NCI-H2107 (cell line): ENCODE measurements around the gene GNA12.

Experiments
- DNase-seq: peaks from one replicate; lab custom pipeline; 2025; lab: John Stamatoyannopoulos, UW

GNA12 gene

DNA sequence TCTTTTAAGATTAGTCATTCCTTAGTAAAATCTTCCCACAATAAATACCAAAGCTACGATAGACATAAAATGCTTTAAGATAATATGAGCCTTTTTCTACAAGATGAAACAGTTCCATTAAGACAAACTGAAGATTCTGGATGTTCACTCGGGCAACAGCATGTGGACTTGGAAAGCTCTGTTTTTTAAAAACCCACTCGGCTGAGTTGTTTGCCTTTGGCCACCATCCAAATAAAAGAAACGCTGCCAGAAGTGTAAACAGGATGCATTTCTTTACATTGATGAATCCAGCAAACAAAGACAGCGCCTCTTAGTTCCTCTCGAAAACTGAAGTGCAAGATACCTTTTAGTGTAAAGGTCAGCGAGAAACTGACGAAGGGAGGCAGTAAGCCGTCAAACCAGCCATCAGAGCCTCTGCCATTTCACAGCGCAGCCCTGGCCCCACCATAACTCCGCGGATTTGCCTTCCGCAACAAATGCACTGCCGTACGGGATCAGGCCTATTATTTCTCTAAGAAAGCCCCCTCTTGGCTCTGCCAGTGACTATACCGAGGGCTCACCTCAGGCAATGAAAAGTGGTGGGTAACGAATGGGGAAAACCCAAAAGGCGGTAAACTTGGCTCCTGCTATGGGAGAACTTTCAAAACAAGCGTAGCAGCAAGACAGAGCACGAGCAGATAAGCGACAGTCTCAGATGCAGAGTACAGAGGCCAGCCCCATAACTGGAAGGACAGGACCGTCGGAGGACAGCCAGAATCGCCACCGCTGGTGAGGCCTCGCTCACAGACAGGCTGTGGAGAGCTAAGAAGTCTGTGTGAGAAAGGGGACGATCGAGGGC, 41.4 kb downstream of the GNA12 start:
- DNase-seq = no peak

DNA sequence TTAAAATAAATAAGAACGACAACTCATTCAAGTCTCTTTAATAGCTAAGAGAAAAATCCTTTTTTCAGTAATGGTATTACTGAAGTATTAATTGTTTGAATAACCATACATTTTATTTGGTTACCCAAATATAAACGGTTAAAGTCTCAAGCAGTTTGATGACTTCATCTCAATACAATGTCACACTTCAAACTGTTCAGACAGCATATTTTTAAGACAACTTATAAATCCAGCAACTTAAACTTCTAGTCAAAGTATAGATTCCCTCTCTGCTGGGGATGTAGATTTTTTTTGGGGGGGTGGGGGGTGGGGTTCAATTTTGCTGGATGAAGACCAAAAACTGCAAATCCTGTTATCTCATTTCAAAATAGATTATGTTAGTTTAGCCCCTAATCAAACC, 42.0 kb downstream of the GNA12 start:
- no peak for DNase-seq

DNA sequence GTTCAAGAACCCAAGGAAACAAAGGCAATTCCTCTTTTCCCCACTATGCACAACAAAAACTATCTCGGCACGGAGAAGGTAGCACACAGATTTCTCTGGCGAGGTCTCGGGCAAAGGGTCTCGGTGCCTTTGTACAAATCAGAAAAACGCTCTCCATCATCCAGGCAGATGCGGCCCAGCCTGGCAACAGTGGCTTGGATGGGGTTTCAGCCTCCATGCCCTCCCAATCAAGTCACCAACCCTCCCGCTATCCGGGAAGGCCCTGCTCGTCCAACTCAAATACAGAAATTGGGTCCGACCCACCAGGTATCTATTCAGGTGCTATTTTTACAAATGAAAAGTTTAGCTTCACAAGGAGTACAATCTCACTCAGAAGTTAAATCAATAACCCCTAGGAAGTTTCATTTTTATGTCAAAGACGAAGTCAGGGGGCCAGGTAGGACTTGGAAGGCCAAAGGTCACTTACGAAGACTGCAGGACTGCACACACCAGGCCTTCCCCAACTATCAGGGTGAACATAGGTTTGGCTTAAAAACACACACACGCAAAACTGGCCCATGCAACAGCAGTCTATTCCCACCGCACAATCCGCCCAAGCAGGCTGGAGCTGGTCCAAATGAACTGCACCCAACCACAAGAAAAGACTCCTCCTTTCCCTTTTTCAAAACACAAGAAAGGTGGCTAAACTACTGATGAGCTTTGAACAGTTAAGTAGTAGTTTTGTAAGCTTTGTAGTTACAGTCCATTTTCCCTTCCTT, 43.0 kb downstream of the GNA12 start:
- no peak for DNase-seq

DNA sequence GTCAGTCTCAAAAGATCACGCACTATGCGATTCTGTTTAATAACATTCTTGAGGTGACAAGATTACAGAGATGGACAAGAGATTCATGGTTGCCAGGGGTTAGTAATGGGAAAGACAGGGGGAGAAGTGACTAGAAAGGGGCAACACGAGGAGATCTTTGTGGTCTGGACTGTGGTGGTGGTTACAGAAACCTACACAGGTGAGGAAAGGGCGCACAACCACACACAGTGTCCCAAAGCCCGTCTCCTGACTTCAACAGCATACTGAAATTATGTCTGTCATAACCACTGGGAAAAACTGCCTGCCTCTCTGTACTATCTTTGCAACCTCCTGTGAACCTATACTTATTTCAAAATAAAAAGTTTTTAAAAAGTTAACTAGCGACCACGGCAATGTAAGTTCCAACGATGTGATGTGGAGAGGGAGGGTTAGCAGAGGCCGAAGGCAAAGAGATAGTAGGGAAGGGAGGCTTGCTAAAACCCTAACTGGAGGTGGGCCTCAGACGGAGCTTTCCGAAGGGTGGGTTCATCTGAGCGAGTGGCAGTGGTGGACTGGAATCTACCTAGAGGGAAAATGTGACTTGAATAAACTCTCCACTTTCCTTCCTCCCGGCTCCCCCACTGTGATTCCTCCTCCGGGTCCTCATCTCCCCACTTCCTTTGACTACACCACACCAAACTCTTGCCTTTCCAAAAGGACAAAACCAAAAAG, 43.7 kb downstream of the GNA12 start:
- DNase-seq = no peak

DNA sequence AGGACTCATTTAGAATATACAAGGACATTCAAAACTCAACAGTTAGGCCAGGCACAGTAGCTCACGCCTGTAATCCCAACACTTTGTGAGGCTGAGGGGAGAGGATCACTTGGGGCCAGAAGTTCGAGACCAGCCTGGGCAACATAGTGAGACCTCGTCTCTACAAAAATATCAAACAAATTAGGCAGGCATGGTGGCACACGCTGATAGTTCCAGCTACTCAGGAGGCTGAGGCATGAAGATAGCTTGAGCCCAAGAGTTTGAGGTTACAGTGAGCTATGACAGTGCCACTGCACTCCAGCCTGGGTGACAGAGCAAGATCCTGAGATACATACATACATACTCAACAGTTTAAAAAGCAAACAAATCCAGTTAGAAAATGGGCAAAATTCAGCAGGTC, 44.9 kb downstream of the GNA12 start:
- no peak for DNase-seq

DNA sequence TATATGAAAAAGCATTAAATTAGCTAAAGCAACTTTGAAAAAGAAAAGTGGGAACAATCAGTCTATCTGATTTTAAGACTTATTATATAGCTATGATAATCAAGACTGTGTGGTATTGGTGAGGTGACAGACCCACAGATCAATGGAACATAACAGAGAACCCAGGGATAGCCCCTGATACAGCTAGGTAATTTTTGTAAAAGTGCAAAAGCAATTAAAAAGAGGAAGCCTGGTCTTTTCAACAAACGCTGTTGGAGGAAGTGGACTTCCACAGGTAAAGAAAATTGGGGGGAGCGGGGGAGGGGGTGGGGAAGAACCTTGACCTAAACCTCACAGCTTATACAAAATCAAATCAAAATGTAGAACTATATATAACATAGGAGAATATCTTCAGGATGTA, 45.4 kb downstream of the GNA12 start:
- DNase-seq = no peak

DNA sequence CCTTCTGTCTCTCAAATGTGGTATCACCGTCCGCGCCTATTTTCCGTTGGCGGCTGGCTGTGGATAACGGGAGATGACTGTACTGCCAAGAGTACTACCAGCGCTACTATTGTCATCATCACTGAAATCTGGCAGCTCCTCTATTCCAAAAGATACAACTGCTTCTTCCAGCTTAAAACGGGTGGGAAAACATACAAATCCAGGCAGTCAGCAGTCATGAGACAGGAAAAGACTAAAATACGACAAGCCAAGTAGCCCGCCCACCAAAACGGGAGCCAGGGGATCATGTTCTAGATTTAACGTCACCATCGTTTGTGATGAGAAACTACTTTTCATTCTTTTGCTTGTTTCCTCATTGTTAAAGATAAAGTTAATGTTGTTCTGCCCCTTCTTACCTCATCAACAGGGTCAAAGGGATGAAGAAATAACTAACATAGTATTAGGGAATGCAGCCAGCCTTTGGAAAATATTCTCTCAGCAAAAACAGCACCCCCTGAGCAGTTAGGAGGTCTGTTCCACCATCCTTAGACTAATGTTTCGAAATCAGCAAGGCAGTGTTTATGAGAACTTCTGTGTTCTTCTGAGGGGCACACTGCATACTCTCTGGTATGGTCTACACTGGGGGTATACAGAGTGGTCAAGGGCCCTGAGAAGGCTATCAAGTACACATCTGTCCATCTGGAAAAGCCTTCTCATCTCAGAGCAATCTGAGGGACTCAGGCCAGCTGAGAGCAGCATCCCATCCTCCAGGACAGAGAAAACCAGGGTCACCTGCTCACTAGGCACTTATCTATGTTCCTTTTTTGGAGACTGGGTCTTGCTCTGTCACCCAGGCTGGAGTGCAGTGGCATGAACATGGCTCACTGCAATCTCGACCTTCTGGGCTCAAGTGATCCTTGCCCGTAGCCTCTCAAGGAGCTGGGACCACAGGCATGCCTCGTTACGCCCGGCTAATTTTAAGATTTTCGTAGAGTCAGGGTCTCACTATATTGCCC, 47.5 kb downstream of the GNA12 start:
- no peak for DNase-seq

DNA sequence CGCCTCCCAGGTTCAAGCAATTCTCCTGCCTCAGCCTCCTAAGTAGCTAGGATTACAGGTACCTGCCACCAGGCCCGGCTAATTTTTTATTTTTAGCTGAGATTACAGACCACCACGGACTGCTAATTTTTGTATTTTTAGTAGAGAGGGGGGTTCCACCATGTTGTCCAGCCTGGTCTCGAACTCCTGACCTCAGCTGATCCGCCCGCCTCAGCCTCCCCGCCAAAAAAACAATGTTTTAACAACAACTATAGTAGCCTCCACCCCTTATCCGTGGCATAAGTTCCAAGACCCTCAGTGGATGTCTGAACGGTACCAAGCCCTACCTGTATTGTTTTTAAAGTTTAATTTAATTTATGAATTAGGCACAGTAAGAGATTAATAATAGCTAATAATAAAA, 48.2 kb downstream of the GNA12 start:
- DNase-seq = no peak

DNA sequence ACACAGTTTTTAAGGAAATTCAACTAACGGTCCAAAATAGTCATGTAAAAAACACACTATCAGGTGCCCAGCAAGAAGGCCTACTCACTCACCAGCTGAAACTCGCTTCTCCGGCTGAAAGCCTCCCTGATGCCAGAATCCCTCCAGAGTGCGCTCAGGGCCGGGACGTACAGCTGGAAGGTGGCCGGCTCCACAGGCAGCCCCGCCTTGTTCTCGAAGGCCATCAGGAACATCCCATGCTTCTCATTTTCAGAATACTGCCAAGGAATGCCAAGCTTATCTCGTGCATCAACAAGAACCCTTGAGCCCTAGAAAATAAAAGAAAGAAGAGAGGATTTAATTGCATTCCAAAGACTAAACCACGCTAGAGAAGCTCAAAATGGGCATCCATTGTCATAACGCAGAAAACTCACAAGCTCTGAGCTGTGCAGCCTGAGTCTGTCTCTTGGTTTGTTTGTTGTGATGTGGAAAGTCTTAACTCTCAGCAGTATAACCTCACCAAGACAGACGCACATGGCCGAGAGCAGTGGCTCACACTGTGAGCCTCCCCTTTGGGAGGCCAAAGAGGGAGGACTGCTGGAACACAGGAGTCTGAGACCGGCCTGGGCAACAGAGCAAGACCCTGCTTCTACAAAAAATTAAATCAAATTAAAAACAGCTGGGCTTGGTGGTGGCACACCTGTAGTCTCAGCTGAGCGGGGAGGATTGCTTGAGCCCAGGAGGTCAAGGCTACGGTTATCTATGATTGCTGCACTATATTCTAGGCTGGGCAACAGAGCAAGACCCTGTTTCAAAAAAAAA, 49.1 kb downstream of the GNA12 start:
- no peak for DNase-seq

DNA sequence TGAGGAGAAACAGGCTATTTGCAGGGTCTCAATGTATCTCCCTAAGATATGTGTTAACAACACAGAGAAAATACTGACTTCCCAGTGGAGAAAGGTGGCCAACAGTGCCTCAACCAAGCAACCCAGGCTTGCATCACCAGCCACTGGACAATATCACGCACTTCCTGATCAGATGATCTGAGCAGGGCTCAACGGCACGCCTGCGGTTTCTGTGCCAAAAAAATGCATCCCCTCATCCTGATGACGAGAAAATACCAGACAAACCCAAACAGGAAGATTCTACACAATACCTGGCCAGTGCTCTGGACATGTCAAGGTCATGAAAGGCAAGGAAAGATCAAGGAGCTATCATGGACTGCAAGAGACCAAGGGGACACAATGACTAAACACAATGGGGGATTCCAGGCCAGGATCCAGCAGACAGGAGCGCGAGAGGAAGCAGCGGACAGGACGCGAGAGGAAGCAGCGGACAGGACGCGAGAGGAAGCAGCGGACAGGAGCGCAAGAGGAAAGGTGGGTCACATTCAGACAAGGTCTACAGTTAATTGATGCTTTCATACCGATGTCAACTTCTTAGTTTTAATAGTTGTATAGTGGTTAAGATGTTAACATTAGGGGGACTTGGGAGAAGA, 51.1 kb downstream of the GNA12 start:
- DNase-seq = no peak

DNA sequence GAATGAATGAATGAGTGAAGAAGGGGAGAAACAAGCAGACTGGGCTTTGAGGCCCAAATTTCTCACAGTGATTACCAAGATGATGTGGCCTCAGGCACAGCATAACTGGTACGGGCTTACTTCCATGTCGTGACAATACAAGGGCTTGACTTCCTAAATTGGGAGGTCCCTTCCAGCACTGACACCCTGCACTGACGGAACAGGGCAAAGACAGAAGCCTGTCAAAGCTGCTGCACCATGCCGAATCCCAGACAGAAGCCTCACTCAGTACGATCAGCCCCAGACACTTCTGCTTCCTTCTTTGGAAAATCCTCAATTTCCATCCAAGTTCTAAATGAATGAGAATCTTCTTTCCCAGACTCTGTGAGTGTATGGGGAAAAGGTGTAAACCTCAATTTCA, 51.9 kb downstream of the GNA12 start:
- DNase-seq = no peak

DNA sequence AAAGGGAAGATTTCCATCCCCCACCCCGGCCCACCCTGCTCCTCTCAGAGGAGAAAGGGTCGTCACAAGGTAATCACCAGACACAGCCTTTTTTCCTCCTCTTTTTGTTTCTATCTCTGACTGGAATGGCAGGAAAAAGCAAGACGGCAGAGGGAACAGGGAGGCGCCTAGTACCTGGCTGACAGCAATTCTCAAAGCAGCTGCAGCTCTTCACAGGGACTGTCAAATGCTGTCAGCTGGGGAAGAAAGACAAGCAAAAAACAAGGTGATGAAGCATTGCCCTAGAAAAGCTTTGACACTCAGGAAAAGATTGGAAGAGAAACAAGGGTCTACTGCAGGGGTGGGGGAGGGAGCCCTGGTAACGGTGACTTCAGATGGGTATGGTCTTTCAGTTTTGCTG, 52.7 kb downstream of the GNA12 start:
- no peak for DNase-seq

DNA sequence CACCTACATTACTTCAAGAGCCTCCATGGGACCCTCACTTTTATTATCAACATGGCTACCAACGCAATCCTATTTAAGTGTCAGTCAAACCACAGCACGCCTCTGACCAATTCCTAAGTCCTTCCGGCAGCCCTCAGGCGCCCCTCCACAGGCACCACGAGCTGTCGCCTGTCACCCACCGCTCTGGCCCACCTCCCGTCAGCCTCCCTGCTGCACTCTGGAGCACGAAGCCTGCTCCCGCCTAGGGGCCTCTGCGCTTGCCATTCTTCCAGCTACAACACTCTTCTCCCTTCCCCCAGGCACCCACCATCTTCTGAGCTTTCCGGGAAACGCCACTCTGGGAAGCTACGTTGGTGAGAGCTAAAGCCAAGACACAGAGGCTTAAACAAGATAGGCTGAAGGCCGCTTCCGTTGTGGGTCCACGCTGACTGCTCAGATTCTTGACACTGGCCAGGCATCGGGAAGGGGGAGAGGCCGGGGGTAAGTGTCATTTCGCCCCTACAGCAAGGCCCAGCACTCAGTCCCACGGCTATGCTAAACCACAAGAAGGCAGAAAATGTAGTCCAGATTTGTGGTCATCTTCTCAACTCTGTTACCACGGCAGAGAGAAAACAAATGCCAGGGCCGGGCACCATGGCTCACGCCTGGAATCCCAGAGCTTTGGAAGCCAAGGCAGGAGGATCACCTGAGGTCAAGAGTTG, 56.7 kb downstream of the GNA12 start:
- DNase-seq = no peak

DNA sequence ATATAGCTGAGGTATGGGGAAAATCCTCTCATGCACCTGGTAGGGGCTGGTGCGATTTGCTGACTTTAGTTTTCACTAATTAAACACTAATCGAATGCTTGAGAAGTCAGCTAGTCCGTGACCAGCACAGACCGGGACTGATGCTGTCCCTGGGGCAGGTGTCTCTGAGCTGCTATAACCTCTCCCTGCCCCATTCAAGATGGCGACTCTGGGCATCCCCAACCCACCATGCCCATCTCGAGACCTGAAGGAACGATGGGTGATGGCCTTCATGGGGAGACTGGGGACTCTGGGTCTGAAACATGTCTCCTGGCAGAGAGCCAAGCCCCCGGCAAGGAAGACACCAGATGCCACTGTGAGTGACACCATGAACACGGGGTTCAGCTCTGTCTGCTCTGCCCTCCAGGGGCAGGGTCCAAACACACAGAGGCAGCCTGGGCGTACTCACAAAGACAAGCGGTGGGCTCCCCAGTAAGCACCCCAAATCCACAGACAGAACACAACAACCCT, 57.4 kb downstream of the GNA12 start:
- no peak for DNase-seq

DNA sequence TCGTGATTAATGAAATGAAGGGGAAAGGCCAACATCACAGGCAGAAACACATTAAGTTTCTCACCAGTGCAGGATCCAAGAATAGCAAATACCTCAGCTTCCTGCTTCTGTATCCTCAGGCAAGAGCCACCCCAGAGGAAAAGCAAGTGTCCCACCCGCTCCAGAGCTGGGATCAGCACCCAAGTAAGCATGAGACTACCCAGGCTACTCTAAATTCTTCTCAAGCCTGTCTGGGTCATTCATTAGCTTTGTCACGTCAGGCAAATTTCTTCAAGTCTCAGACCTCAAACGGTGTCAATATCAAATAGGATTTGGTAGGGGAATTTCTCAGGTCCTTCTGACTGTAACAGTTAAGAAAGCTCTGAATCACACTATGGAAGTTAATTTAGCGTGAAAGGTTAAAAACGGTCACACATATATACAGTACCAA, 59.0 kb downstream of the GNA12 start:
- DNase-seq = no peak

DNA sequence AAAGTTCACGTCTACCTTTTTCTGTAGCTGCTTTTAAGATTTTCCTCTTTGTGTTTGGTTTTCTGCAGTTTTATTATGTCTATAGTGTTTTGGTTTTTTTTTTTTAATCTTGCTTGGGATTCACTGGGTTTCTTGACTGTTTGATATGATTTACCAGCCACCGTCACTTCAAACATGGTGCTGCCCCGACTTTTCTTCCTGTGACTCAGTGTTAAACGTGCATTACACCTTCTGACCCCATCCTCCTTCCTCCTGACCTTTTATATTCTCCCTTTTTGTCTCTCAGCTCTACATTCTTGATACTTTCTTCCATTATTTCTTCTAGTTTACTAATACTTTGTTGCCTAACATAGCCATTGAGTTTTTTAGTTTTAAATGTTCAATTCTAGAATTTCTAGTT, 61.5 kb downstream of the GNA12 start:
- DNase-seq = no peak

DNA sequence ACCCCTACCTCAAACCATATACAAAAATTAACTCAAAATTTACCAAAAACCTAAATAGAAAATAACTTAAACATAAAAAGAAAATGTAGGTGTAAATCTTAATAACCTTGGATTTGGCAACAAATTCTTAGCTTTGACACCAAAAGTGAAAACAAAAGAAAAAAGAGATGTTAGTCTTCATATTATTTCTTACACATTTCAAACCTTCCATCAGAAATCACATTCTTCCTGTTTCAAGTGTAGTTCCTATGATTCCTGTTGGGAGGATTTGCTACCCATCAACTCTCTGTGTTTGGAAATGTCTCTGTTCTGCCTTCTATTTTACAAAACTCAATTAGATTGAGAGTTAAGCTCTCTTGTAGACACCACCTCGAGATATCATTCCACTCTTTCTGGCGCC, 62.0 kb downstream of the GNA12 start:
- DNase-seq = no peak

DNA sequence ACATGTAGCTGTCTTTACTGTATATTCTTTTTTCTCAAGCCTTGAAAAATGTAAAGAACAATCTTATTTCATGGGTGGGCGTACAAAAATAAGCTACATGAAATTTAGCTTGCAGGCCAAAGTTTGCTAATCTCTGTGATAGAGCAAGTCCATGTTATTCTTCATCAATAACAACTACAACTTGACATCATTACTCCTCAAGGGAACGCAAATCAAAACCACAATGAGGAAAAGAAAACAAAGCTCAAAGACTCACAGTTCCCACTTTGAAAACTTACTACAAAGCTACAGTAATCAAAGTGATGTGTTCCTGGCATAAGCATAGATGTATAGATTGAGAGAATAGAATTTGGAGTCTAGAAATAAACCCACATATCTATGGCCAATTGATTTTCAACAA, 62.5 kb downstream of the GNA12 start:
- DNase-seq = no peak

DNA sequence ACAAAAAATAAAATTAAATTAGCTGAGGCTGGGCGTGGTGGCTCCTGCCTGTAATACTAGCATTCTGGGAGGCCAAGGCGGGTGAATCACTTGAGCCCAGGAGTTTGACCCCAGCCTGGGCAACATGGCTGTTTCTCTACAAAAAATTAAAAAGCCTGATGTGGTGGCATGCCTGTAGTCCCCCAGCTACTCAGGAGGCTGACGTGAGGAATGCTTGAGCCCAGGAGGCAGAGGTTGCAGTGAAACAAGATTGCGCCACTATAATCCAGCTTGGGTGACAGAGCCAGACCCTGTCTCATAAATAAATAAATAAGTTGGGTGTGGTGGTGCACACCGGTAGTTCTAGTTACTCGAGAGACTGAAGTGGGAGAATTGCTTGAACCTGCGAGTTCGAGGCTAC, 65.1 kb downstream of the GNA12 start:
- no peak for DNase-seq
